HG02938 (cell line): ENCODE measurements around the gene DIAPH3.

Source experiments
- ATAC-seq: cut with Tn5 transposase; IDR thresholded peaks from one replicate; pipeline ENCODE4 v1.9.1; 2021; ENCODE audit warnings: mild to moderate bottlenecking, moderate library complexity; ENCODE audit not compliant: unreplicated experiment

The DIAPH3 gene

DNA sequence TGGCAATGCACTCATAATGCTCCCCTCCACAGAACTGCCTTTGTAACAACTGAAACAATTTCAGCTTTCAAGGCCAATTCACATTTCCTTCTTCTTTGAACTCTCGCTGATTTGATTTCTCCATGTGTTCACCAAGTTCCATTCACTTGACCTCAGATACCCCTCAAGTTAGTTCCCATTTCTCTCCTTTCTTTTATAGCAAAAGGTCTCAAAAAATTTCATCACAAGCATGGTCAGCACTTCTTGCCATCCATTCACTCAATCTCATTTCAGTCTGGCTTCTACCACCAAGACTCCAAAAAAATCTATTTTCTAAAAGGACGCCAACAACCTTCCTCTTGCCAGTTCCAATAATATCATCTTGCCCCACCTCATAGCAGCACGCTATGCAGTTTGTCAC is 135.7 kb downstream of the DIAPH3 start:
- no peak for ATAC-seq

DNA sequence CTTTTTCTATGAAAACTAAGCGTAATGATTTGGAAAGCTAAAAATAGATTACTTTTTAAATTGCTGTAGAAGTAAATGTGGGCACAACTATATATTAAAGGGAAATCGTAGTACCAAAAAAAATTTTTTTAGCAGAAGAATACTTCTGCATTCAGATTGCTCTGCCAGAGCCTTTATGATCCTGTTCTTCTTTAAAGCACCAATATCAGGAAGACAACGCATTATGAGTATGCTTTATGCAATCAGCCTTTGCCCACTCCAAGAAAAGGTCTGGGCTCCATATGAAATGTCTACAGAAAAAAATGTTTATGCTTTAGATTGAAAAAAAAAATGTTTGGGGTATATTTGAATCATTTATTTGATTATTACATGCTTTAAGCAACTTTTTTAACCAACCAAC is 137.4 kb downstream of the DIAPH3 start:
- no peak for ATAC-seq

DNA sequence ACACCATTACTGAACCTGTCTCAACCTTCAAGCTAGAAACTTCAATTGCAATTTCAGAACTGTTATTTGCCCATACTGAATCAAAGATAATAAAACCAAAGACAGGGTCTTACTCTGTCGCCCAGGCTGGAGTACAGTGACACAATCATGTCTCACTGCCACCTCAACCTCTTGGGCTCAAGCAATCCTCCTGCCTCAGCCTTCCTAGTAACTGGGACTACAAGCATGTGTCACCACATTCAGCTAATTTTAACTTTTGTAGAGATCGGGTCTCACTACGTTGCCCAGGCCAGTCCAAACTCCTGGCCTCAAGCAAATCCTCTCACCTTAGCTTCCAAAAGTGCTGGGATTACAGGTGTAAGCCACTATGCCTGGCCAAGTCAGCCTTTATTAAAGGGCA is 143.4 kb downstream of the DIAPH3 start:
- ATAC-seq = no peak

DNA sequence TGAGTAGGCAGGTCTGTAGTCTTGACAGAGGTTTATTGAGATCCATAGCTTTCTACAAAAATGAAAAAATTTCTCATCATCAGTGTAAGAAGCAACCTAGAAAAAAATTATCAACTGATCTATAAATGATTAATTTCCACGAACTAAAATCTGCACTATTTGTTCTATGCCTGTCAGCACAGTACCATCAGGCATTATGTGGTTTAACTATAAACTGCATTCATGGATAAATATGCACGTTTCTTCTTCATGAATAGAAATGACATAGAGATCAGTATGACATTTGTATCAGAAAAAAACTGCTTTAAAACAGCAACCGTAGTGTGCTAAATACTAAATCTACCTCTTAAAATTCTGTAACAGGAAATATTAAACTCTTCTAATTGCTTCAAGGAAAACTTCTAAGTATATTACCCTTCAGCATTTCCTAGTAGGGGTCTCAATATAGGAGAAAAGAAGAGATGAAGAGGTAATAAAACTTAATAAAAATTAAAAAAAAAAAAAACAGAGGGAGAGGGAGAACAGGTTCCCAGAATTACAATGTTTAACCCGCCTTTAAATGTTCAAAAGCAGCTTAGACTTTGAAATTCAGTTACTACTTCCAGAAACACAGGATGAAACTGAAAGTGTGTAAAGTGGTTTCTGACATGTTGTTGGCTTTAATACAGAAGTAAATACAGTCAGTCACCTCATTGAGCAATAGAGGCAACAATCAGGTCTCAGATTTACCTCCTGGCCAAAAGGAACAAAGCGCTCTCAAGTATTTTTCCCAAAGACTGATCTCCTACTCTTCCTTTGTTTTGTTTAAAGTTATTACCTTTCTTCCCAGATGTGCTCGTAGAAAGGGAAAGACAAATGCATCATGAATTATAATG is 144.4 kb downstream of the DIAPH3 start:
- ATAC-seq = peak; percentile 82

DNA sequence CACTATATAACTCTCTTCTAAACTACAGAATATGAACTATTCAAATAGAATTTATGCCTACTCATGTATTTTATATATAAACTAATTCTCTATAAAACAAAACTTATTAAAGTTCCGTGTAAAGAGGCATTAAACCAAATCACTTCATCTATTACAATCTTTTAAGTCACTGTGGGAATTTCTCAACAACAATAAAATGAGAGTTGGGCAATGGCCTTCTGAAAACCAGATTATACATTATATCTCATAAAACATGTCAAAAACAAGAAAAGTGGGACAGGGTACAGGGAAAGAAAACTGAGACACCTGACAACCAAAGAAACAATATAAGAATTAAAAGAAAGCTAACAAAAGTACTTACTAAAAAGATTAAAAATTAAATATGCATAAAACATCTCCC is 145.2 kb downstream of the DIAPH3 start:
- ATAC-seq = no peak

DNA sequence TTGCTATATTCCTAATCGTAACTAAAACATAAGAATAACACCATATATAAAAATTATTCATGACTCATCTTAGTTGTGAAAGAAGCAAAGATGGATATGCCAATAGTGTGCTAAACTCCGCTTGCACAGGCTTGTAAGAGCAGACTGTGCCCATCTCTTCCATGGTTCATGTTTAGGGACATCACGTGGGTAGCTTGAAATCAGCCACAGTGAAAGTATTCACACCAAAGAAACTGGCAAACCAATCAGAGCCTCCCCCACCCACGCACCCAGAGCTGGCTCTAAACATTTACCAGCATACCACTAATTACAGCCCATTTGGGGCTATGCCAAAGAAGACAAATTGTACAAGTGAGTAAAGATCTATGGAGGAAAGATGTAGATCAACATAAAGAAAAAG is 147.5 kb downstream of the DIAPH3 start:
- ATAC-seq = no peak

DNA sequence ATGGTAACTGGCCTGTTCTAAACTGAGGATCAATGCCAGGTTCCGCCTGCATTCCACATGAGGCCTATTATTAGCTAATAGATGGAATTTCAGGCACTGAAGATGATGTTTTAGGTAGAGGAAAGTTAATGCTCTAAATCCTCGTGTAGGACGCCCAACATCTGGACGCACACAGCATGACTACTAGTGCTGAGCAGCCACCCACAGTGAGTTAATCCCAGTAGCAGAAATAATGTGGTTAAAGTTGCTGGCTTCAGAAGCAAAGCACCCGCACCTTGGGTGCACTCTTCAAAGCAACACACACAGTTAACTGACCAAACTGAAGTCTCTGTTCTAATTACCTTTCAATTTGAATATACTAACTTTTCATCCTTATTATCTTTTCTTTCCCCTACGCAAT is 150.6 kb downstream of the DIAPH3 start:
- ATAC-seq = no peak

DNA sequence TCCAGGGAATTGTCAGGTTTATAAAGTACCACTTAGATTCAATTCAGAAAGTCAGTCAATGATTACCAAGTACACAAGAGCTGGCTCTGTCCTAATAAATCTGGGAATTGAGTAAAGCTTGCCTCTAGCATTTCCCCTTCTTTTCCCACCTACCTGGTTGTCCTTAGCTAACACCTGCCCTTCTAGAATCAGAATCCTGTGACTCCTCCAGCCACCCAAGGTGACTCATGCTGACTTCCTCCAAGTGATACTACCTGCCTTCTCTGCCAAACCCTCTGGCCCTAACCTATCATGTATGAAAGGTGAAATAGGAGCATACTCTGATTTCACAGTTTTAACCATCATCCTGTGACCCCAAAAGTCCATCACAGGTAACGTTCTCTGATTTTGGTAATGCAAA is 151.2 kb downstream of the DIAPH3 start:
- no peak for ATAC-seq

DNA sequence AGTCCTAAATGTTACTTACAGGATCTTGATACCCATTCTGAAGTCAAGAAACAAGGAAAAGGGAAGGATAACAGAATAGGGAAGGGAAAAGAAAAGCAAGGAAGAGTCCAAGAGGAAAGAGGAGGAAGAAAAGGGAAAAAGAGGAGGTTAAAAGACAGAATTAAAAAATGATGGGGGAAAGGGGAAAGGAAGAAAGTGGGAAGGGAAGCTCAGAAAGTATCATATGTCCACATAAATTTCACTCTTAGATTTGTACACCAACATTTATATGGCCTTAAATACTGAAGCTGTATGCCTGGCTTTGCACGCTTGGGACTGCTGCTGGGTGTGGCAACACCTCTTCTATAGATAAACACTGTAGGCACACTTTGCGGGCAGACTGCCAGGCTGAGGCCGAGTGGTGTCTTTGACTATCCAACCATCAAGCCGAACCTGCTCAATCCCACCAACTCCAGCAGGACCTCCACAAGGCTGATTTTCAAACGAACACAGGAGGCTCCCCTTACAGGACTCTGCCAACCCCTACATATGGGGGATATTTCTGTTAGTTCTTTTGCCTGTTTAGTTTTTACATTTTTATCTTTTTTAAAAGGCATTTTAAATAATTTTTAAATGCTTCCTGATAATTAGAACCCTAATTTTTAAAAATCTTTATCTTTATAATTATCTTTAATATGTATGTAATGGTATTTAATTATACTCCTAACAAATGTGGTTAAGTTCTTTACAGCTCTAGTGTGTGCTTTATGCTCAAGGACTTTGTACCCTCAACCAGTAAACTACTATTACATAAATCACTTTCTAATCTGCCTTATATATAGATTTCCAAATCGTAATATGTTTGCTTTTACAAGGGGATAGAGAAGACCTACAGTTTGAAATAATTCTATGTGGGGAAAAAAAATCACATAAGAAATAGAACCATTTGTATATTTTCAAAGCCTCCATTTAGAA is 154.2 kb downstream of the DIAPH3 start:
- no peak for ATAC-seq

DNA sequence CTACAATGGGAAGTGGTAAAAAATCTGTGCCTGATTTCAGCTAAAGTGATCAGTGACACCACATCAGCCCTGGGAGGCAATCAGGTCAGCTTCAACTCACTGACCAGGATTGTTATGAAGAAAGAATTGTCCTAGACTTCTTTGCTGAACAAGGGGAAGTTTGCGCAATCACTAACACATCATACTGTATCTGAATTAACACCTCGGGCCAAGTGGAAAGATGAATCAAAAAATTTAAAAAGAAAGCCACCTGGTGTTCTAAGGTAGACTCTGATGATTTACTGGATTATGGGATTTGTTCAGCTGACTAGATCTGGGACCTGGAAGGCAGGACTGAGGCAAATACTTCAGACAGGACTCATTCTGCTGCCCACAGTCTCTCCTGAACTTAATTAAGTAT is 161.8 kb downstream of the DIAPH3 start:
- no peak for ATAC-seq

DNA sequence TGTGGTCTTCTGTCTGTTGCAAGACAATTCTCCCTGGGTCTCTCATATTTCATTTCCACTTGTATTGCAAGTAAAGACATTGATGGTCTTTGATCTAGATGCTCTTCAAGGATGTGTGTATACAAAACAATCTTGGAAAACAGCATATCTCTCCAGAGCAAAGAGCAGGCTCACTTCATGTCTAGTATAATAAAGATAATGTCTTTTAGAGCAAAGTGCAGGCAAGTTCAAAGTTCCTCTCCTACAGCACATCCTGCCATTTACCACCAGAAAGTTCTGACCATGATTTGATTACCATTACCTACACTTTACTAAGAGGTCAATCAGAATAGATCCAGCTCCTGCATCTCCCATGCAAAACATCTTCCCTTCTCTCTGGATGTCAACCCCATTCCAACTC is 162.8 kb downstream of the DIAPH3 start:
- ATAC-seq = no peak

DNA sequence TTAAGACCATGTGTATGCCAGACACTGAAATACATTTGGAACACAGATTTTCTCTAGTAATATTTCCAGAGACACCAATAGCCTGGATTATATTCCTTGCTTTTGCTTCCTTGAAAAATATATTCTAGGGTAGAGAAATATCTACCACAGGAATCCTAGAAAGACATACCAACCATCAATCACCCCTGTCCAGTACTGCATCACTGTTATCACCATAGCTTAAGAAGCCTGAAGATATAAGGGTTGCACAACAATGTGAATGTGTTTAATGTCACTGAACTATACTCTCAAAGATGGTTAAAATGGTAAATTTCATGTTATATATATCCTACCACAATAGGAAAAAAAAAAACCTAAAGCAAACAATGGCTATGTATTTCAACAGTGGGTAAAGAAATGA is 163.6 kb downstream of the DIAPH3 start:
- no peak for ATAC-seq

DNA sequence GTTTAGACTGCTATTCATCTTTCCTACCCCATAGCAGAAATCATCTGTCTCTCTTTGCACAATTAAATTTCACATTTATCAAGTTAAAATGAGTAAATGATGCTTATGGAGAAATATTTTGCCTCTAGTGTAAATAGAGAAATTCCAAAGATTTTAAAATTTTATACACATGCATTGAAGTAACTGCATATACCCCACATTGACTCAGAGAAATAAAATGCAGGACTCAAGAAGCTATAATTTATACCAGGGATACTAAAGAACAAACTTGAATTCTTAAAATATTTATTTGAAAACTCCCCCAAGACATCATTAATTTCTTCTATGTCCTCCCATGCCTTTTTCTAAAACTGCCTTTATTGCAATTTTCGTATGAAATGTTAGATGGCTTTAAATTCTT is 165.8 kb downstream of the DIAPH3 start:
- ATAC-seq = no peak

DNA sequence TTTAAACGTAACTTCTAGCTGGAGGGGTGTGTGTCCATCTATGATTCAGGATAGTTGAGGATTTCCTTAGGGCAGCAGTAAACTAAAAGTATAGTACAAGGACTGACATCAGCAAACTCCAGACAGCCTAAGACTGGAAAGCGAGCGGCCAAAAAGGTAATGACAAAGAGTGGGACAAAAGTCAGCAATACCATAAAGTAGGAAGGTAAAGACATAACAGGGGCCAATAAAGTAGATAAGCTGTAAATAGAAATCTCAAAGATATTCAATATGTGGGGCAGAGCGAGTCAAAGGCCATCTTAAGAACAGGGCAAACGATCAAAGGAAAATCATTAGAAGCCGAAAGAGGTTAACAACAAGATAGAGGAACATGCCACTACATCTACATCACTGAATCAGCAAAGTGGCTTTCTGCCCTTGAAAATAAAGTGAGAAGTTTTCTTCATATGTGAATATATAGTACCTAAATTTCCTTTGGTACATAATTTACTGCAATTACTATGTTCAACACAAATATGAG is 167.2 kb downstream of the DIAPH3 start:
- no peak for ATAC-seq

DNA sequence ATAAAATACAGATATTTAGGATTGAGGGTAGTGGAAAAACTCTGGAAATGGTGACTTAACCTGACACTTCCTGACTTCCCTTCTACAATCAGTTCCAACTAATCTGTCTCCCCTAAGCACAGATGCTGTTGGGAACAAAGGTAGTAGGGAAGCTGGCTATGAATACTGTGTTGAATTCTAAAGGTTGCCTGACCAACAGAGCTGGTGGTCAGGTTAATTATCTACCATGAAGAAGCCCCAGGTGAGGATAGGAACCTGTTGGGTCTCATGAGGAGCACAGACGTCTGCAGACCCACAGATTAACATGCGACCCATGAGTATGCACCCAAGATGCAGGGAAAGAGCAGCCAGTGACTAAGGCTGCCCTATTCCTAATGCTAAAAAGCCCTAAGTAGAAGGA is 172.3 kb downstream of the DIAPH3 start:
- no peak for ATAC-seq

DNA sequence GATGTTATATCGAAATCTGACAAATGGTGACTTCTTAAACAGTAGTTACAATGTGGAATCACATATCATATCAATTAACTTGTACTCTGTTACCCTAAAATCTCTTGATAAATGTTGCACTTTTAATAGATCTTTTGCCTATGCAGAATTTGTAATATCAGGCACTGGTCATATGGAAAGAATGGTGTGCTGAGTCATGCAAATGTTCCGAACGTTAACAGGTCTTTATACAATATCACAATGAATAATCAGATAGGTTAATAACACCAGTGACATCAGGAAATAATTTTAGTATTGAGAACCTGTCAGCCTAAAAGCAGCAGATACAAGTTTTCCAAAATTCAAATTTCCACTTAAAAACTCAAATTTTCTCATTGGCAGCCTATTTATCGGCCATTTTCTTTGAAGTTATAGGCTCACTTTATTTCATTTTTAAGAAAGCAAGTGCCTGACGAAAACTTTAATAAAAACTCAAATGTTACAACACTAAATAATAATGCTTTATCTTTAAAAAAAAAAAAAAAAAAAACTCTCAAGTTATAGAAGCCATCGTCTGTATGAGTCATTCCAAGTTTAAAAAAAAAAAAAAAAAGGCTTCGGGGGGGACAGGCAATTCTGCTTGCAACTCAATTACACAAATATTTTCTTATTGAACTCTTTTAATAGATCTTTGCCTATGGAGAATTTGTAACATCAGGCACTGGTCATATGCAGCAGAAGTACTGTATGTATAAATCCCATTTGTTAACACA is 180.9 kb downstream of the DIAPH3 start:
- ATAC-seq = no peak

DNA sequence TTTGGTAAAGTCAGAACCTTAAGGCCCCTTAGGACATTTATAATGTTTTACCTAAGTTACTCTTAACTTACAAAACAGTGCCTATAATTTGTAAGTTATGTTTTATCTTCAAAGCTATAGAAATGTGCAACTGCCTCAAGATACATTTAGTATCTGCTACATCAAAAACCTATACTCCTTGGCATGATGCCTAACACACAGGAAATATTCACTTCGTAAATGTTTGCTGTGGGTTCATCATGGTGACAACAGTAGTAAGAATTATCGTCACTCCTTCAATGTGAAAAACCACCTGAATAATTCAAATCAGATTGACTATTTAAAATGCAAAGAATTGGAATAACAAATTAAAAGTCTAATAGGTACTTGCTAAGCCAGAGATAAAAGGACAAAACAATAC is 184.1 kb downstream of the DIAPH3 start:
- ATAC-seq = no peak

DNA sequence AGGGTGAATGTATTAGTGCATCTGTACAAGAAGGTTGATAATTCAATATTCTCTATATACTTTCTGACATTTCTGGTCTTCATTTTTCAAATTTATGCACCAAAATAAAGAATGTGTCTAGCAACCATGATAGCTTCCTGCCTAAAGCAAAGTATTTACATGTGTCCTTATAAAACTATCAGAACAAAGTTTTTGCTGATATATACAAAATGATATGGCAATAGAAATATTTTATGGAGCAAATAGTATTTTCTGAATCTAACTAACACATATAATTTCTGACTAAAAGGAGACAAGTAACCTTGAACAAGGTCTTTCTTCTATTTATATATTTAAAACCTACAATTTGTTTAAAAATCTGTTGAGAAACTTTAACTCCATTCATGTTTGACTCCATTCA is 184.9 kb downstream of the DIAPH3 start:
- no peak for ATAC-seq

DNA sequence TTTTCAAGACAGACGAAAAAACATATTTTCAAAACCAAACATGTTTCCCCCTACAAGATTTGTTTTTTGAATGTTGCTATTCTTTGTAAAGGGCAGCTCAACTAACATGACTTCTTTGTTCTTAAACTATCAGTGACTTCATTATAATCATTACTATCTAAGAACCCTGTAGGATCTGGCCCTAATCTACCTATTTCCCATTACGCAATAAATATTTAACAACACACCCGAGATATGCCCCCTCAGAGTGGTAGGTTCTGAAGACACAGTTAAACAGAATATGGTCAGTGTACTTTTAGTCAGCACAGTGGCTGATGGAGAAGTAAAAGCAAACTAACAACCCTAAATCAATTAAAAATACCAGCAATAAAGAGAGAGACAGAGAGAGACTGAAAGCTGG is 186.9 kb downstream of the DIAPH3 start:
- ATAC-seq = no peak

DNA sequence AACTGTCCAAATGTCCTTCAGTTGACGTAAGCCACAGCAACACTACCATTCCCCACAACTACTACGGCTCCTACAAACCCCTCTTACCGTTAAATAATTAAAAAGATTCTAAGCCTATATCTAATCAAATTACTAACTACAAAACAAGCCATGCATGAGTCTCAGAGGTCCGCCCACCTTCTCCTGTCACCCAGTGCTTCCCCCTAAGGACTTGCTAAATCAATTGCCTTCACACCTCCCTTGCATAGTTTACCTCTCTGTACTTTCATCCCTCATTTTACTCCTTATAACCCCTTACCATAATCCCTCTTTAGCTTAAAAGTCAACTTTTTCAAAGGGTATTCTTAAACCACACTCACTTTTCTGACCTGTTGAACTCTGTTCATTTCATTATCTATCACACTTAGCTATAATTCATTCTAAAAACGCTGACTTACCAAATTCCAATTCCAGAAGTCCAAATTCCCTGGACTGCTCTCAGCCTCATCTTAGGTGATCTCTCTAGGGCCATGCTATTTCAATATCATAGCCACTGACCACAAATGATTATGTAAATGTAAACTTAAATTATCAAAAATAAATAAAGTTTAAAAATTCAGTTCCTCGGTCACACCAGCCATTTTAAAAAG is 187.8 kb downstream of the DIAPH3 start:
- ATAC-seq = no peak

DNA sequence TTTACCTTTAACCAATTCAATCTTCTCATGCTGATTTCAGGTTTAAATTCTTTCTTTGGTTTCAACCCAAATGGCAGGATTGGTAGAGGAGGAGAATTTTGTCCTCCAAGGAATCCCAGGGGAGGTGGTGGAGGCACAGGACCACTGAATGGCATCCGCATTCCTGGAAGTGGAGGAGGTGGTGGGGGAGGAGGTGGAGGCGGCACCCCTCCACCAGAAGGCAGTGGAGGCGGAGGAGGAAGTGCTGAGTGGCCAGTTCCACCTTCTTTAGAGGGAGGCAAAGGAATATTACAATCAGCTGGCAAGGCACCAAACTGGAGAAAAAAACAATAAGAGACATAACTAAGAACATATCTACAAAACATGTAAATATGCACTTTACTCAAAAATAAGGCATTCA is 192.9 kb downstream of the DIAPH3 start:
- no peak for ATAC-seq
